ENCODE data around the gene ADAM33.

The ADAM33 gene

GRCh38 chr20:3640259-3640658 lies 41.6 kb downstream of the ADAM33 start:
- Histone ChIP-seq H3K27me3 (ENCODE audit: insufficient read depth, low read length) (no peaks in the 10 kb centered on the region), H3K79me1 (ENCODE audit: low read length) (no peaks in the 10 kb centered on the region), H2BK12ac (ENCODE audit: low read length) (no peak overlapping the region), H3K4ac (ENCODE audit: low read depth, low read length) (no peak overlapping the region), H3K79me2 (ENCODE audit: control insufficient read depth, insufficient read depth, low read length, poor library complexity) (no peaks in the 10 kb centered on the region), H3K36me3 (ENCODE audit: control insufficient read depth in 1 of 2, insufficient read depth in 2 of 2, low read length in 2 of 2) (peaks cover 0 to 9% of the 10 kb centered on the region in 2 experiments), H3K9ac (ENCODE audit: low read length) (no peak overlapping the region), H2BK5ac (ENCODE audit: low read depth, low read length, poor library complexity) (no peak overlapping the region), H3K4me3 (ENCODE audit: low read depth, low read length) (no peak overlapping the region), H2AK5ac (ENCODE audit: low read length) (no peak overlapping the region), H3K9me3 (ENCODE audit: insufficient read depth, low read depth, low read length) (no peaks in the 10 kb centered on the region), H3K27ac (ENCODE audit: low read depth, low read length) (no peak overlapping the region), H4K12ac (ENCODE audit: low read depth, low read length) (no peak overlapping the region), H3K23ac (ENCODE audit: low read length) (no peak overlapping the region), H3K4me2 (ENCODE audit: low read length) (no peak overlapping the region), H4K91ac (ENCODE audit: low read depth, low read length) (no peak overlapping the region), H3K4me1 (ENCODE audit: control insufficient read depth in 1 of 2, insufficient read depth in 2 of 2, low read length in 2 of 2) (no peaks in the 10 kb centered on the region), H2AFZ (ENCODE audit: insufficient read depth, low read length, poor library complexity) (no peak overlapping the region), H4K8ac (ENCODE audit: low read depth, low read length) (no peak overlapping the region), H3K14ac (ENCODE audit: low read length) (no peak overlapping the region), H3K18ac (ENCODE audit: low read length) (no peak overlapping the region), H2BK120ac (ENCODE audit: insufficient read depth, low read length, poor library complexity) (no peak overlapping the region)
- no peak for DNase-seq
- no CpG with 5 or more reads among the region's 3 CpGs for WGBS (ENCODE audit: extremely low coverage, insufficient coverage, insufficient read length)

DNA sequence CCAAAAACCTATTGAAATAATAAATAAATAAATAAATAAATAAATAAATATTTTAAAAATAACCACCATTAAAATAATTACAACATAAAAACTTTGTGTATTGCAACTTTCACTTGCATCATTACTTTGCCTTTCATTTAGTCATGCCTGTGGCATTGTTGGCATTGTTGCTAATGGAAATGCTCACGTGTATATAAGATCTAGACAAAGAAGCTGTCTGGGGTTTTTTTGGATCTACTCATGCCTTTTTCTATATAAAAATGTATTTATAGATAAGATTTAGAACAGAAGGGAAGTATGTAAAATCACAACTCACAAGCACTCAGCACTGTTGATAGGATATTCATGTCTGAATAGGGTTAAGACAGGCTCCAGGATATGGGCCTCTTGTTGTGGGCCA lies 46.5 kb downstream of the ADAM33 start:
- no peak overlapping the region for H2BK12ac ChIP-seq (ENCODE audit: low read length)
- H4K91ac ChIP-seq (ENCODE audit: low read depth, low read length), result no peak overlapping the region
- H3K4me1 ChIP-seq (ENCODE audit: control insufficient read depth in 1 of 2, insufficient read depth in 2 of 2, low read length in 2 of 2), result no peaks in the 10 kb centered on the region
- H3K36me3 ChIP-seq (ENCODE audit: control insufficient read depth in 1 of 2, insufficient read depth in 2 of 2, low read length in 2 of 2), result peaks cover 2% of the 10 kb centered on the region in 2 experiments
- no peaks in the 10 kb centered on the region for H3K27me3 ChIP-seq (ENCODE audit: insufficient read depth, low read length)
- H4K8ac ChIP-seq (ENCODE audit: low read depth, low read length), result no peak overlapping the region
- no peaks in the 10 kb centered on the region for H3K79me2 ChIP-seq (ENCODE audit: control insufficient read depth, insufficient read depth, low read length, poor library complexity)
- H3K4ac ChIP-seq (ENCODE audit: low read depth, low read length), result no peak overlapping the region
- H3K79me1 ChIP-seq (ENCODE audit: low read length), result no peaks in the 10 kb centered on the region
- H2BK5ac ChIP-seq (ENCODE audit: low read depth, low read length, poor library complexity), result no peak overlapping the region
- H3K9ac ChIP-seq (ENCODE audit: low read length), result no peak overlapping the region
- H3K9me3 ChIP-seq (ENCODE audit: insufficient read depth, low read depth, low read length), result no peaks in the 10 kb centered on the region
- H4K12ac ChIP-seq (ENCODE audit: low read depth, low read length), result no peak overlapping the region
- no peak overlapping the region for H3K14ac ChIP-seq (ENCODE audit: low read length)
- H3K4me2 ChIP-seq (ENCODE audit: low read length), result no peak overlapping the region
- no peak overlapping the region for H2AFZ ChIP-seq (ENCODE audit: insufficient read depth, low read length, poor library complexity)
- no peak overlapping the region for H2AK5ac ChIP-seq (ENCODE audit: low read length)
- no peak overlapping the region for H3K27ac ChIP-seq (ENCODE audit: low read depth, low read length)
- WGBS (ENCODE audit: extremely low coverage, insufficient coverage, insufficient read length), result no CpG with 5 or more reads among the region's 1 CpG
- no peak overlapping the region for H3K4me3 ChIP-seq (ENCODE audit: low read depth, low read length)
- H3K23ac ChIP-seq (ENCODE audit: low read length), result no peak overlapping the region
- no peak overlapping the region for H2BK120ac ChIP-seq (ENCODE audit: insufficient read depth, low read length, poor library complexity)
- DNase-seq, result peak; percentile 3 to 77
- no peak overlapping the region for H3K18ac ChIP-seq (ENCODE audit: low read length)

DNA sequence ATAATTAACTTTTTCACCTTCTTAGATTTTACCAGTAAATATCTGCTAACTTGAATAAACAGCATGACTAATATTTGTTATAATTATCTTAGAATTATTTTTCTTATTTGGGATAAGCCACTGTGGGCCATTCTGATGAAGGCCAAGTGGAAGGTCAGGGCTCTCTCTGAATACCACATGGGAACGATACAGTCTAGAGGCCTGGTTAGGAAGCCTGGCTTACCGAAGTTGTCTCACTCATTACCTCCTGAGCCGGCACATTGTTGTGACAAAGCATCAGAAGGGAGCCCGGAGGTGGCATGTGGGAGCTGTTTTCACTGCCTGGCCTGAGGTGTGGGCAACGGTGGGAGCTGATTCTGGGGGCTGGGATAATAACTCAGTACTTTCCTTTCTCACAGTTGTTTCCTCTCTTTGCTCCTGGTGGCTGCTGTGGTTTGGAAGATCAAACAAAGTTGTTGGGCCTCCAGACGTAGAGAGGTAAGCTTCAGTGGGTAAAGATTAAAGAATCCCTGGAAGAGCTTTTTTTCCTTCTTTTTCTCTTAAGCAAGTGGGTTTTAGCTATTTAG lies 47.8 kb downstream of the ADAM33 start:
- no peak overlapping the region for H2BK12ac ChIP-seq (ENCODE audit: low read length)
- H3K14ac ChIP-seq (ENCODE audit: low read length), result no peak overlapping the region
- no peak overlapping the region for H3K9ac ChIP-seq (ENCODE audit: low read length)
- no peaks in the 10 kb centered on the region for H3K4me1 ChIP-seq (ENCODE audit: control insufficient read depth in 1 of 2, insufficient read depth in 2 of 2, low read length in 2 of 2)
- no CpG with 5 or more reads among the region's 6 CpGs for WGBS (ENCODE audit: extremely low coverage, insufficient coverage, insufficient read length)
- H3K4me3 ChIP-seq (ENCODE audit: low read depth, low read length), result no peak overlapping the region
- peaks cover 2% of the 10 kb centered on the region in 2 experiments for H3K36me3 ChIP-seq (ENCODE audit: control insufficient read depth in 1 of 2, insufficient read depth in 2 of 2, low read length in 2 of 2)
- H4K91ac ChIP-seq (ENCODE audit: low read depth, low read length), result no peak overlapping the region
- H3K4ac ChIP-seq (ENCODE audit: low read depth, low read length), result no peak overlapping the region
- no peaks in the 10 kb centered on the region for H3K27me3 ChIP-seq (ENCODE audit: insufficient read depth, low read length)
- no peak overlapping the region for H4K8ac ChIP-seq (ENCODE audit: low read depth, low read length)
- no peak overlapping the region for H4K12ac ChIP-seq (ENCODE audit: low read depth, low read length)
- no peak overlapping the region for H2BK120ac ChIP-seq (ENCODE audit: insufficient read depth, low read length, poor library complexity)
- DNase-seq, result no peak
- no peak overlapping the region for H3K27ac ChIP-seq (ENCODE audit: low read depth, low read length)
- no peak overlapping the region for H3K23ac ChIP-seq (ENCODE audit: low read length)
- no peaks in the 10 kb centered on the region for H3K79me1 ChIP-seq (ENCODE audit: low read length)
- no peak overlapping the region for H3K18ac ChIP-seq (ENCODE audit: low read length)
- no peak overlapping the region for H2AFZ ChIP-seq (ENCODE audit: insufficient read depth, low read length, poor library complexity)
- no peak overlapping the region for H3K4me2 ChIP-seq (ENCODE audit: low read length)
- H3K79me2 ChIP-seq (ENCODE audit: control insufficient read depth, insufficient read depth, low read length, poor library complexity), result no peaks in the 10 kb centered on the region
- H2BK5ac ChIP-seq (ENCODE audit: low read depth, low read length, poor library complexity), result no peak overlapping the region
- no peak overlapping the region for H2AK5ac ChIP-seq (ENCODE audit: low read length)
- no peaks in the 10 kb centered on the region for H3K9me3 ChIP-seq (ENCODE audit: insufficient read depth, low read depth, low read length)

- DNase-seq, result no peak
- Histone ChIP-seq H3K14ac (ENCODE audit: low read length) (no peak overlapping the region), H2AK5ac (ENCODE audit: low read length) (no peak overlapping the region), H4K12ac (ENCODE audit: low read depth, low read length) (no peak overlapping the region), H3K79me2 (ENCODE audit: control insufficient read depth, insufficient read depth, low read length, poor library complexity) (no peaks in the 10 kb centered on the region), H3K4me3 (ENCODE audit: low read depth, low read length) (no peak overlapping the region), H3K23ac (ENCODE audit: low read length) (no peak overlapping the region), H3K9me3 (ENCODE audit: insufficient read depth, low read depth, low read length) (no peaks in the 10 kb centered on the region), H3K9ac (ENCODE audit: low read length) (peak overlapping the region; percentile 28), H3K27me3 (ENCODE audit: insufficient read depth, low read length) (no peaks in the 10 kb centered on the region), H3K4me2 (ENCODE audit: low read length) (no peak overlapping the region), H3K4ac (ENCODE audit: low read depth, low read length) (no peak overlapping the region), H3K18ac (ENCODE audit: low read length) (no peak overlapping the region), H2BK5ac (ENCODE audit: low read depth, low read length, poor library complexity) (no peak overlapping the region), H4K8ac (ENCODE audit: low read depth, low read length) (no peak overlapping the region), H2BK120ac (ENCODE audit: insufficient read depth, low read length, poor library complexity) (no peak overlapping the region), H3K36me3 (ENCODE audit: control insufficient read depth in 1 of 2, insufficient read depth in 2 of 2, low read length in 2 of 2) (peaks cover under 1 to 2% of the 10 kb centered on the region in 2 experiments), H3K27ac (ENCODE audit: low read depth, low read length) (no peak overlapping the region), H3K79me1 (ENCODE audit: low read length) (no peaks in the 10 kb centered on the region), H3K4me1 (ENCODE audit: control insufficient read depth in 1 of 2, insufficient read depth in 2 of 2, low read length in 2 of 2) (no peaks in the 10 kb centered on the region), H2AFZ (ENCODE audit: insufficient read depth, low read length, poor library complexity) (no peak overlapping the region), H4K91ac (ENCODE audit: low read depth, low read length) (no peak overlapping the region), H2BK12ac (ENCODE audit: low read length) (no peak overlapping the region)
- no CpG with 5 or more reads among the region's 7 CpGs for WGBS (ENCODE audit: extremely low coverage, insufficient coverage, insufficient read length)
Observed at GRCh38 chr20:3632311-3633004, 49.4 kb downstream of the ADAM33 start.

All from trophoblast cell (in vitro differentiated cells and primary cell).